SK-N-SH (cell line): ENCODE results near the gene GCN1.

Experiments
- MAX ChIP-seq: IDR thresholded peaks from 2 replicates; pipeline ENCODE4 v1.4.0; 2012; ENCODE audit warnings: low read depth
- MEF2A ChIP-seq: IDR thresholded peaks from 2 replicates; pipeline ENCODE4 v1.4.0; 2012; ENCODE audit warnings: low read depth, borderline replicate concordance
- RXRA ChIP-seq: IDR thresholded peaks from 2 replicates; pipeline ENCODE4 v1.4.0; 2012; ENCODE audit warnings: low read depth, mild to moderate bottlenecking, borderline replicate concordance

GRCh38 chr12:120197542-120197887, 3.0 kb upstream of the GCN1 start:
- TF ChIP-seq MEF2A = no peak
- TF ChIP-seq MAX = no peak
- TF ChIP-seq RXRA = no peak
